ENCODE data around the gene METTL6.

- no peak for TF ChIP-seq CTCF (optimal IDR thresholded peaks at IDR 0.05 in 1 of 3, IDR thresholded peaks at IDR 0.05 in 1 of 3, conservative IDR thresholded peaks at IDR 0.05 in 1 of 3; ENCODE audit: extremely low read depth in 1 of 3, insufficient read depth in 2 of 3, low read length in 3 of 3)
- no peak for TF ChIP-seq EZH2 (IDR thresholded peaks at IDR 0.05; ENCODE audit: low read length)
Measured at GRCh38 chr3:15470849-15471248, 43.5 kb upstream of the METTL6 start.
